H1 (cell line): ENCODE measurements around the gene ABCB7. TPM values are rescaled to one million over a fixed set of nuclear protein-coding genes. Genes with fewer than 3 reads are reported as not detected.

ENCODE experiments used
- CHD7 ChIP-seq: fragments of 300-600 bp; sonication (generic); IDR thresholded peaks from 2 replicates; pipeline ENCODE4 v1.7.1; 2012; ENCODE audit warnings: low read length, moderate library complexity, mild to moderate bottlenecking, inconsistent platforms; ENCODE audit not compliant: insufficient replicate concordance
- RXRA ChIP-seq: IDR thresholded peaks from 2 replicates; pipeline ENCODE4 v1.6.1; 2011; ENCODE audit warnings: low read depth, mild to moderate bottlenecking, low read length, moderate library complexity; ENCODE audit not compliant: insufficient read depth
- ZNF274 ChIP-seq: IDR thresholded peaks from 2 replicates; pipeline ENCODE4 v1.7.0; 2012; ENCODE audit warnings: low read length, borderline replicate concordance; ENCODE audit errors: extremely low read depth
- polyA plus RNA-seq, 7 experiments: library from polyadenylated mRNA; depleted of rRNA in 3 of 7; stranded (reverse) in 5 of 7; unstranded in 2 of 7; fragments of >200 nt in 5 of 7; fragments of 200-250 nt in 2 of 7; gene quantifications; 1 replicate in 5 of 7; 2 replicates in 1 of 7; 4 replicates in 1 of 7; pipeline versions ENCODE4 v1.2.1 to v1.2.3, GENCODE V29; 2011 to 2013; ENCODE audit warnings: missing spikeins in 2 of 7, mixed read lengths in 2 of 7
- total RNA-seq: library from RNA; stranded (reverse); fragmentation: NEBNext Ultra II Directional; extraction: Animal tissue kit (Norgen Biotek cat#: 25700); gene quantifications from 2 replicates; pipeline ENCODE4 v1.2.1, GENCODE V29; 2021

Gene ABCB7
- total and polyA plus RNA-seq, 2 of the 8 experiments (the other 6 are each of a cell fraction or from before 2014, with no cell fraction given) = 24.3 to 43.3 TPM

- TF ChIP-seq CHD7 (no peak), ZNF274 (no peak), RXRA (no peak)
- TF ChIP-seq, all 59 proteins: peak for 0
These were observed 81.6 kb downstream of the ABCB7 start (continued) for GRCh38 chrX:75074475-75074874.
